ENCODE measurements around the gene LMBRD2. TPM values are rescaled to one million over a fixed set of nuclear protein-coding genes. Genes with fewer than 3 reads are reported as not detected.

Gene LMBRD2
- polyA plus RNA-seq, 1 donor (not counting 4 experiments of a cell fraction or from before 2014, with no cell fraction given), result 4.7 TPM

GRCh38 chr5:36057386-36057785, 94.3 kb downstream of the LMBRD2 start:
- Histone ChIP-seq H3K27me3 (ENCODE audit: control insufficient read depth, extremely low read depth, insufficient read depth, low read length) (no peaks in the 10 kb centered on the region), H3K9ac (ENCODE audit: control insufficient read depth, extremely low read depth, insufficient read depth, low read length) (no peak overlapping the region), H3K9me3 (ENCODE audit: control insufficient read depth, low read depth, low read length) (no peaks in the 10 kb centered on the region), H2AFZ (ENCODE audit: control insufficient read depth, low read length) (no peak overlapping the region), H3K36me3 (ENCODE audit: control insufficient read depth in 2 of 2, extremely low read depth in 1 of 2, insufficient read depth in 2 of 2, low read length in 2 of 2) (no peaks in the 10 kb centered on the region), H3K27ac (ENCODE audit: control insufficient read depth, insufficient read depth, low read length) (no peak overlapping the region), H3K79me2 (ENCODE audit: control insufficient read depth, insufficient read depth, low read length) (no peaks in the 10 kb centered on the region), H3K4me2 (ENCODE audit: control insufficient read depth, extremely low read depth, insufficient read depth, low read depth, low read length) (no peak overlapping the region), H3K9me1 (ENCODE audit: control insufficient read depth, extremely low read depth, insufficient read depth, low read length) (no peaks in the 10 kb centered on the region), H3K4me3 (ENCODE audit: control insufficient read depth in 2 of 3, extremely low read depth in 1 of 3, insufficient read depth in 2 of 3, low read depth in 1 of 3, low read length in 3 of 3) (no peak overlapping the region), H3K4me1 (ENCODE audit: control insufficient read depth, extremely low read depth, insufficient read depth, low read length) (peaks cover 7% of the 10 kb centered on the region), H4K20me1 (ENCODE audit: control insufficient read depth, extremely low read depth, insufficient read depth, low read length) (no peaks in the 10 kb centered on the region)
- DNase-seq (ENCODE audit: low read depth, low spot score) (no peak), FAIRE-seq (no peak)
- TF ChIP-seq CTCF (optimal IDR thresholded peaks at IDR 0.05 in 1 of 3, IDR thresholded peaks at IDR 0.05 in 1 of 3, conservative IDR thresholded peaks at IDR 0.05 in 1 of 3; ENCODE audit: extremely low read depth in 1 of 3, insufficient read depth in 2 of 3, low read length in 3 of 3), result no peak
- TF ChIP-seq EZH2 (IDR thresholded peaks at IDR 0.05; ENCODE audit: low read length), result no peak
- dilution Hi-C loops (cut with MboI; ENCODE audit: extremely low pct_ligation_motif_present, low sequenced_read_pairs), result no loop called here

GRCh38 chr5:36056422-36056821, 95.3 kb downstream of the LMBRD2 start:
- TF ChIP-seq CTCF (optimal IDR thresholded peaks at IDR 0.05 in 1 of 3, IDR thresholded peaks at IDR 0.05 in 1 of 3, conservative IDR thresholded peaks at IDR 0.05 in 1 of 3; ENCODE audit: extremely low read depth in 1 of 3, insufficient read depth in 2 of 3, low read length in 3 of 3), result no peak
- TF ChIP-seq EZH2 (IDR thresholded peaks at IDR 0.05; ENCODE audit: low read length), result no peak
- Histone ChIP-seq H3K36me3 (ENCODE audit: control insufficient read depth in 2 of 2, extremely low read depth in 1 of 2, insufficient read depth in 2 of 2, low read length in 2 of 2) (no peaks in the 10 kb centered on the region), H3K79me2 (ENCODE audit: control insufficient read depth, insufficient read depth, low read length) (no peaks in the 10 kb centered on the region), H4K20me1 (ENCODE audit: control insufficient read depth, extremely low read depth, insufficient read depth, low read length) (no peaks in the 10 kb centered on the region), H3K9me1 (ENCODE audit: control insufficient read depth, extremely low read depth, insufficient read depth, low read length) (no peaks in the 10 kb centered on the region), H3K4me1 (ENCODE audit: control insufficient read depth, extremely low read depth, insufficient read depth, low read length) (peaks cover 9% of the 10 kb centered on the region), H3K27me3 (ENCODE audit: control insufficient read depth, extremely low read depth, insufficient read depth, low read length) (no peaks in the 10 kb centered on the region), H3K4me2 (ENCODE audit: control insufficient read depth, extremely low read depth, insufficient read depth, low read depth, low read length) (no peak overlapping the region), H2AFZ (ENCODE audit: control insufficient read depth, low read length) (no peak overlapping the region), H3K9me3 (ENCODE audit: control insufficient read depth, low read depth, low read length) (no peaks in the 10 kb centered on the region), H3K9ac (ENCODE audit: control insufficient read depth, extremely low read depth, insufficient read depth, low read length) (no peak overlapping the region), H3K4me3 (ENCODE audit: control insufficient read depth in 2 of 3, extremely low read depth in 1 of 3, insufficient read depth in 2 of 3, low read depth in 1 of 3, low read length in 3 of 3) (no peak overlapping the region), H3K27ac (ENCODE audit: control insufficient read depth, insufficient read depth, low read length) (no peak overlapping the region)
- dilution Hi-C loops (cut with MboI; ENCODE audit: extremely low pct_ligation_motif_present, low sequenced_read_pairs), result no loop called here
- DNase-seq (ENCODE audit: low read depth, low spot score) (no peak), FAIRE-seq (no peak)

Data from keratinocyte (primary cell).